ENCODE measurements around the gene TBC1D12. TPM values are rescaled to one million over a fixed set of nuclear protein-coding genes. Genes with fewer than 3 reads are reported as not detected.

The TBC1D12 gene
- total RNA-seq, 2 donors from 2014 or later: 0.84 to 1.6 TPM

DNA sequence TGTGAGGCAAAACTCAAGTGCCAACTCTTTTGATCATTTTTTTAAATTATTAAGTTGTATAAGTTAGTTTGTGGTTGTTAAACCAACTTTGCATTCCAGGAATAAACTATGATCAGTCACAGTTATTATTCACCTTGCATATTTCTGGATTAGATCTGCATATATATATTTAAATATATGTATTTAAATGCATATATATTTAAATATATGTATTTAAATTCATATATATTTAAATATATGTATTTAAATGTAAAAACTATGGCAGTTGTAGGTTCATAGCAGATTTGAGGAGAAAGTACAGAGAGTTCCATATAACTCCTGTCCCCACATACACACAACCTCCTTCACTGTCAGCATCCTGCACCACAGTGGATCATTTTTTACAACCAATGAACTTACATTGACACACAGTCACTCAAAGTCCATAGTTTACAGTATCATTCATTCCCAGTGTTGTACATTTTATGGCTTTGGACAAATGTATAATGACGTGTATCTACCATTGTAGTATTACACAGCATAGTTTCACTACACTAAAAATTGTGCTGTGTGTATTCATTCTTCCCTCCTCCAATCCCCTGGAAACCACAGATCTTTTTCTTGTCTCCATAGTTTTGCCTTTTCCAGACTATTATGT, 49.7 kb downstream of the TBC1D12 start:
- no peaks in the 10 kb centered on the region for H3K36me3 Mint-ChIP-seq (ENCODE audit: low read depth)
- H3K4me3 Mint-ChIP-seq: no peak overlapping the region
- peaks cover 3% of the 10 kb centered on the region for H3K27me3 Mint-ChIP-seq
- no peak for ATAC-seq (replicated peaks)
- peaks cover 4% of the 10 kb centered on the region for H3K9me3 Mint-ChIP-seq
- H3K27ac Mint-ChIP-seq: no peak overlapping the region
- no peaks in the 10 kb centered on the region for H3K4me1 Mint-ChIP-seq

DNA sequence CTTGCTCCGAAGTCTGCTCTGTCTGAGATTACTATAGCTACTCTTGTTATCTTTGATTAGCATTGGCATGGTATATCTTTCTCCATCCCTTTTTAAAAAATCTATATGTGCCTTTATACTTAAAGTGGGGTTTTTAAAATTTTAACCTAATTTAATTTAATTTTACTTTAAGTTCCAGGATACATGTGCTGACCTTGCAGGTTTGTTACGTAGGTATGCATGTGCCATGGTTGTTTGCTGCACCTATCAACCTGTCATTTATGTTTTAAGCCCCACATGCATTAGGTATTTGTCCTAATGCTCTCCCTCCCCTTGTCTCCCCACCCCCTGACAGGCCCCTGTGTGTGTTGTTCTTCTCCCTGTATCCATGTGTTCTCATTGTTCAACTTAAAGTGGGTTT, 54.6 kb downstream of the TBC1D12 start:
- no peaks in the 10 kb centered on the region for H3K27me3 Mint-ChIP-seq

DNA sequence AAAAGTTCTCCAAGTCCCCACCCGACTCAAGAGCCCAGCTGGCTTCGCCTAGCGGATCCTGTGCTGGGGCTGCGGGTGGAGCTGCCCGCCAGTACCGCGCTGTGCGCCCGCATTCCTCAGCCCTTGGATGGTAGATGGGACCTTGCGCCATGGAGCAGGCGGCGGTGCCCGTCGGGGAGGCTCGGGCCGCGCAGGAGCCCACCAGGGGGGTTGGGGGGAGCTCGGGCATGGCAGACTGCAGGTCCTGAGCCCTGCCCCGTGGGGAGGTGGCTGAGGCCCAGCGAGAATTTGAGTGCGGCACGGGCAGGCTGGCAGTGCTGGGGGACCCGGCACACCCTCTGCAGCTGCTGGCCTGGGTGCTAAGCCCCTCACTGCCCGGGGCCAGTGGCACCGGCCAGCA, 57.0 kb downstream of the TBC1D12 start:
- Mint-ChIP-seq H3K9me3 (peaks cover 7% of the 10 kb centered on the region), H3K36me3 (ENCODE audit: low read depth) (peaks cover 6% of the 10 kb centered on the region), H3K4me3 (no peak overlapping the region), H3K27ac (no peak overlapping the region), H3K27me3 (no peaks in the 10 kb centered on the region), H3K4me1 (no peaks in the 10 kb centered on the region)
- no peak for ATAC-seq (replicated peaks)

More for the DNA sequence above, 54.6 kb downstream of the TBC1D12 start:
- Mint-ChIP-seq H3K9me3 (peaks cover 11% of the 10 kb centered on the region), H3K27ac (no peak overlapping the region), H3K4me1 (no peaks in the 10 kb centered on the region), H3K36me3 (ENCODE audit: low read depth) (peaks cover 6% of the 10 kb centered on the region), H3K4me3 (no peak overlapping the region)
- ATAC-seq (replicated peaks): no peak

DNA sequence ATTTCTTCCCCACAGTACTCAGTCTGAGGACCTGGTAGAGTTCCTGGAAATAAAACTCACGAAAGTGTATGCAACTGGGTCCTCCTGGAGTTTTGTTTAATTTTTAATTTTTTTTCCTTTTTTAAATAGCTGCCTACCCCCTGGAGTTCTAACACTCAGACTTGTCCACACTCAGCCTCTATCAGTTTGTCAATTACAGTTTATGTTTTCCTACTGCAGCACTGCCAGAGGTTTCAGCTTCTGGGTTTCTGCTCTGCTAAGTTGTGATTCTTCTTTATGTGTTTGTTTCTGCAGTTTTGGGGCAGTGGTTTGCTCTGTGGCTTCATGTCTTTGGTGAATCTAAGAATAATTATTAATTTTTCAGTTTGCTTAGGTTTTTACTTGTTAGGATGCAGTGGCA, 59.2 kb downstream of the TBC1D12 start:
- H3K4me3 Mint-ChIP-seq: no peak overlapping the region
- peaks cover 6% of the 10 kb centered on the region for H3K36me3 Mint-ChIP-seq (ENCODE audit: low read depth)
- H3K4me1 Mint-ChIP-seq: no peaks in the 10 kb centered on the region
- H3K9me3 Mint-ChIP-seq: peaks cover 7% of the 10 kb centered on the region
- no peak overlapping the region for H3K27ac Mint-ChIP-seq
- H3K27me3 Mint-ChIP-seq: no peaks in the 10 kb centered on the region
- ATAC-seq (replicated peaks): no peak

DNA sequence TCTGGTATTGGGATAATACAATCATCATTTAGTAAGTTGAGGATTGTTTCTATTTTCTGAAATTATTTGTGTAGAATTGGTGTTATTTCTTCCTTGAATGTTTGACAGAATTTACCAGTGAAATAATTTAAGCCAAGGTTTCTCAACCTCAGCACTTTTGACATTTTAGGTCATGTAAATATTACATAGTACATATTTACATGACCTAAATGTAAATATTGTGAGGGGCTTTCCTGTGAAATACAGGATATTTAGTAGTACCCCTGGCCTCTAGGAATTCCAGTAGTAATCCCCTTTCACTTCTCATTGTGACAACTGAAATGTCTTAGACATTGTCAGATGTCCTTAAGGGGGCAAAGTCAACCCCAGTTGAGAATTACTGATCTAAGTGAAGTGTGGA, 59.8 kb downstream of the TBC1D12 start:
- Mint-ChIP-seq H3K27me3 (no peaks in the 10 kb centered on the region), H3K36me3 (ENCODE audit: low read depth) (peaks cover 6% of the 10 kb centered on the region)

DNA sequence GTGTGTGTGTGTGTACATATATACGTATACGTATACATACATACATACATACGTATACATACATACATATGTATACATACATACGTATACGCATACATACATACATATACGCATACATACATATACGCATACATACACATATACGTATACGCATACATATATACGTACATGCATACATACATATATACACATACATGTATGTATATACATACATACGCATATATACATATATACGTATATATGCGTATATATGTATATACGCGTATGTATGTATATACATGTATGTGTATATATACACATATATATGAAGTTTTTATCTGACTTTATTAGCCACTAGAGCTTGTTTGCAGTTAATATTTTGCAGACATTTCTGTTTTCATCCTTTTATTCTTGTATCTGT, 63.3 kb downstream of the TBC1D12 start:
- H3K27ac Mint-ChIP-seq: no peak overlapping the region
- ATAC-seq (replicated peaks): no peak
- peaks cover 3% of the 10 kb centered on the region for H3K9me3 Mint-ChIP-seq
- peaks cover 2% of the 10 kb centered on the region for H3K36me3 Mint-ChIP-seq (ENCODE audit: low read depth)
- peaks cover 10% of the 10 kb centered on the region for H3K27me3 Mint-ChIP-seq
- H3K4me1 Mint-ChIP-seq: no peaks in the 10 kb centered on the region
- H3K4me3 Mint-ChIP-seq: no peak overlapping the region

More for the DNA sequence above, 59.8 kb downstream of the TBC1D12 start:
- Mint-ChIP-seq H3K9me3 (peaks cover 7% of the 10 kb centered on the region), H3K4me3 (no peak overlapping the region), H3K4me1 (no peaks in the 10 kb centered on the region), H3K27ac (no peak overlapping the region)
- no peak for ATAC-seq (replicated peaks)

DNA sequence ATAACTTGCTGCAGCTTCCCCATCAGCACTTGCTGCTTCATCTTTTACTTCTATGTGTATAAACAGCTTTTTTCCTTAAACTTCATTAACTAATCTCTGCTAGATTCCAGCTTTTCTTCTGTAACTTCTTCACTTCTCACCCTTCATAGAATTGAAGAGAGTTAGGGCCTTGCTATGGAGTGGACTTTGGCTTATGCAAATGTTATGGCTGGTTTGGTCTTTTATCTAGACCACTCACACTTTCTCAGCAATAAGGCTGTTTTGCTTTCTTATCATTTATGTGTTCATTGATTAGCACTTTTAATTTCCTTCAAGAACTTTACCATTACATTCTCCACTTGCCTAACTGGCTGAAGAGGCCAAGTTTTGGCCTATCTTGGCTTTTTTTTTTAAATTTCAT, 79.1 kb downstream of the TBC1D12 start:
- no peaks in the 10 kb centered on the region for H3K36me3 Mint-ChIP-seq (ENCODE audit: low read depth)
- H3K27me3 Mint-ChIP-seq: peaks cover 5% of the 10 kb centered on the region
- no peak overlapping the region for H3K27ac Mint-ChIP-seq
- H3K4me1 Mint-ChIP-seq: no peaks in the 10 kb centered on the region
- no peak for ATAC-seq (replicated peaks)
- H3K4me3 Mint-ChIP-seq: no peak overlapping the region
- H3K9me3 Mint-ChIP-seq: peaks cover 5% of the 10 kb centered on the region

DNA sequence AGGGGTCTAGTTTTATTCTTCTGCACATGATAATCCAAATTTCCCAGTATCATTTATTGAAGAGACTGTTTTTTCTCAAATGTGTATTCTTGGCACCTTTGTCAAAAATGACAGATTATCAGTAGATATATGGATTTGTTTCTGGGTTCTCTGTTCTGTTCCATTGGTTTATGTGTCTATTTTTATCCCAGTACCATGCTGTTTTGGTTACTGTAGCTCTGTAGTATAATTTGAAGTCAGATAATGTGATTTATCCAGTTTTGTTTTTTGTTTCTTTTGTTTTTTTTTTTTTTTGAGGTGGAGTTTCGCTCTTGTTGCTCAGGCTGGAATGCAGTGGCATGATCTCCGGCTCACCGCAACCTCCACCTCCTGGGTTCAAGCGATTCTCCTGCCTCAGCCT, 81.6 kb downstream of the TBC1D12 start:
- Mint-ChIP-seq H3K27ac (no peak overlapping the region), H3K36me3 (ENCODE audit: low read depth) (no peaks in the 10 kb centered on the region)
- no peak for ATAC-seq (replicated peaks)

DNA sequence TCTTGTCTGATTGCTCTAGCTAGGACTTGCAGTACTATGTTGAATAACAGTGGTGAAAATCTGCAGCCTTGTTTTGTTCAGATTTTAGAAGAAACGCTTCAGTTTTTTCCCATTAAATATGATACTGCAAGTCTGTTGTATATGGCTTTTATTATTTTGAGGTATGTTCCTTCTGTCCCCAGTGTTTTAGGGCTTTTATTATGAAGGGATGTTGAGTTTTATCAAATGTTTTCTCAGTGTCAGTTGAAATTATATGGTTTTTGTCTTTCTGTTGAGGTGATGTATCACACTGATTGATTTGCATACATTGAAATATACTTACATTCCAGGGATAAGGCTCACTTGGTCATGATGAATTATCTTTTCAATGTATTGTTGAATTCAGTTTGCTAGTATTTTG, 82.8 kb downstream of the TBC1D12 start:
- Mint-ChIP-seq H3K9me3 (peaks cover 5% of the 10 kb centered on the region), H3K27me3 (peaks cover 9% of the 10 kb centered on the region), H3K4me1 (no peaks in the 10 kb centered on the region), H3K36me3 (ENCODE audit: low read depth) (no peaks in the 10 kb centered on the region), H3K27ac (no peak overlapping the region), H3K4me3 (no peak overlapping the region)
- ATAC-seq (replicated peaks): no peak

More for the DNA sequence above, 81.6 kb downstream of the TBC1D12 start:
- H3K27me3 Mint-ChIP-seq: peaks cover 5% of the 10 kb centered on the region
- H3K9me3 Mint-ChIP-seq: peaks cover 5% of the 10 kb centered on the region
- H3K4me1 Mint-ChIP-seq: no peaks in the 10 kb centered on the region
- H3K4me3 Mint-ChIP-seq: no peak overlapping the region

DNA sequence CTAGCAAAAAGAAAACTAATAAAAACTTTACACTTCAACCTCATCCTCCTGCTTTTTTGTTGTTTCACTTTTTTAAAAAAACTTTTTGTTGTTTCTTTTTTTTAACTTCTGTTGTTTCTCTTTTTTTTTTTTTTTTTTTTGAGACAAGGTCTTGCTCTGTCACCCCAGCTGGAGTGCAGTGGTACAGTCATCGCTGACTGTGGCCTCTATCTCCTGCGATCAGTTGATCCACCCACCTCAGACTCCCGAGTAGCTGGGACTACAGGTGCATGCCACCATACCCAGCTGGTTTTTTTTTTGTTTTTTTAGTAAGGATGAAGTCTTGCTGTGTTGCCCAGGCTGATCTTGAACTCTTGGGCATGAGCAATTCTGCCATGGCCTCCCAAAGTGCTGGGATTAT, 85.2 kb downstream of the TBC1D12 start:
- no peak overlapping the region for H3K4me3 Mint-ChIP-seq
- H3K36me3 Mint-ChIP-seq (ENCODE audit: low read depth): no peaks in the 10 kb centered on the region
- H3K27me3 Mint-ChIP-seq: peaks cover 9% of the 10 kb centered on the region
- H3K4me1 Mint-ChIP-seq: no peaks in the 10 kb centered on the region
- H3K9me3 Mint-ChIP-seq: peaks cover 5% of the 10 kb centered on the region
- no peak overlapping the region for H3K27ac Mint-ChIP-seq
- ATAC-seq (replicated peaks): no peak

DNA sequence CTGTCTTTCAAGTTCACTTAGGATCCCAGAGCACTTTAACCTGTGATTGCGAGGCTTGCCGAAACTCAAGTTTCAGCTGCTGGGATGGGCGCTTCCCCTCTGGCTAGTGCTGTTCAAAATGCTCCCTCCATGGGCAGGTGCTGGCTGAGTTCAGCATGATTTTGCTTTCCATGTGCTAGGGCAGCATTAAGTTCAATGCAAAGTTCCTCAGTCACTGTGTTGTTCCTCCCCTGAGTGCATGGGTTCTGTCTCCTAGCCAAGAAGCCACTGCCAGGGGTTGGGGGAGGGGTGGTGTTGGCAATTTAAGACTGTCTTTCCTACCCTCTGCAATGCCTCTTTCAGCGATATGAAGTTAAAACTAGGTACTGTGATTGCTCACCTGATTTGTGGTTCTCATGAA, 86.8 kb downstream of the TBC1D12 start:
- Mint-ChIP-seq H3K4me1 (no peaks in the 10 kb centered on the region), H3K36me3 (ENCODE audit: low read depth) (no peaks in the 10 kb centered on the region), H3K4me3 (no peak overlapping the region), H3K27ac (no peak overlapping the region), H3K9me3 (no peaks in the 10 kb centered on the region), H3K27me3 (peaks cover 4% of the 10 kb centered on the region)
- ATAC-seq (replicated peaks): no peak

DNA sequence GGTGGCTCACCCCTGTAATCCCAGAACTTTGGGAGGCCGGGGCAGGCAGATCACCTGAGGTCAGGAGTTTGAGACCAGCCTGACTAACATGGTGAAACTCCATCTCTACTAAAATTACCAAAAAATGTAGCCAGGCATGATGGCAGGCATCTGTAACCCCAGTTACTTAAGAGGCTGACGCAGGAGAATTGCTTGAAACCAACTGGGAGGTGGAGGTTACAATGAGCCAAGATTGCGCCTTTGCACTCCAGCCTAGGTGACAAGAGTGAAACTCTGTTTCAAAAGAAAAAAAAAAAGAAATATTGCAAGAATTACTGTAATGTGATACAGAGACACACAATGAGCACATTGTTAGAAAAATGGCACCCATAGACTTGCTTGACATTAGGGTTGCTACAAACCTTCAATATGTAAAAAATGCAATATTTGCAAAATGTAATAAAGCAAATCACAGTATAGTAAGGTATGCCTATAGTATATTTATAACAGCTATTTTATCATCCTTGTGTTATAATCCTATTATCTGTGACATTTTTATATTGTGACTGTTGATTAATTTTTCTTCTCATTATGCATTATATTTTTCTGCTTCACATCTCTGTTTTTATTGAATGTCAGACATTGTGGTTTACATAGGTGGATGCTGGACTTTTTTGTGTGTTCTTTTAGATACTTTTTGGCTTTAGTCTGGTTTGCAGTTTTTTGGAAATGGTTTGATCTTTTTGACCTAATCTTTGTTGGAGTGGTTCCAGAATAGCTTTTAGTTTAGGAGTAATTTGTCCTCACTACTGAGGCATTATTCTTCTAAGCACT, 87.8 kb downstream of the TBC1D12 start:
- H3K9me3 Mint-ChIP-seq: no peaks in the 10 kb centered on the region
- peaks cover 4% of the 10 kb centered on the region for H3K27me3 Mint-ChIP-seq
- no peaks in the 10 kb centered on the region for H3K36me3 Mint-ChIP-seq (ENCODE audit: low read depth)
- H3K4me3 Mint-ChIP-seq: no peak overlapping the region
- no peak for ATAC-seq (replicated peaks)
- no peak overlapping the region for H3K27ac Mint-ChIP-seq
- H3K4me1 Mint-ChIP-seq: no peaks in the 10 kb centered on the region

DNA sequence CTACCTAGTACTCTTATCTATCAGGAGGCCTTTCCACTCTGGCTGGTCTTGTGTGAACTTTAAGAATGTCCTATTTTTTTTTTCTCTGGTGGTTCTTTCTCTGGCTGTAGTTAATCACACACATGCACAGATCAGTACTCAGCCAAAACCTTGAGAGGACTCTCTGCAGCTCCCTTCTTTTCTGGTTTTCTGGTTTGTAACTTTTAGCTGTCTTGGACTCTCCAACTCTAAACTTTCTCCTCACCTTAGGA, 88.4 kb downstream of the TBC1D12 start:
- Mint-ChIP-seq H3K4me1 (no peaks in the 10 kb centered on the region), H3K27ac (no peak overlapping the region), H3K36me3 (ENCODE audit: low read depth) (no peaks in the 10 kb centered on the region), H3K9me3 (no peaks in the 10 kb centered on the region), H3K27me3 (peaks cover 4% of the 10 kb centered on the region), H3K4me3 (no peak overlapping the region)
- no peak for ATAC-seq (replicated peaks)

DNA sequence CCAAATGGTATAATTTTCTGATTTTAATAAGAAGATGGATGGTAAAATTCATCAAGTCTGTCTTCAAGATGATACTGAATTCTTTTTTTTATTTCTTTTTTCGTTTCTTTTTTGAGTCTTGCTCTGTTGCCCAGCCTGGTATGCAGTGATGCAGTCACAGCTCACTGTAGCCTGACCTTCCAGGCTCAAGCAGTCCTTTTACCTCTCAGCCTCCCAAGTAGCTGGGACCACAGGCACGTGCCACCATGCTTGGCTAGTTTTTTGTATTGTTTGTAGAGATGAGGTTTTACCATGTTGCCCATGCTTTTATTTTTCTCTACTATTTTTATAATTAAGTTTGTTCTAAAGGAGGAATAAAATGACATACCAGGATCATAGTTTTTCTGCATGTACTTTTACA, 91.1 kb downstream of the TBC1D12 start:
- no peak for ATAC-seq (replicated peaks)
- Mint-ChIP-seq H3K9me3 (no peaks in the 10 kb centered on the region), H3K27me3 (peaks cover 4% of the 10 kb centered on the region), H3K27ac (no peak overlapping the region), H3K4me3 (no peak overlapping the region), H3K36me3 (ENCODE audit: low read depth) (no peaks in the 10 kb centered on the region), H3K4me1 (no peaks in the 10 kb centered on the region)

DNA sequence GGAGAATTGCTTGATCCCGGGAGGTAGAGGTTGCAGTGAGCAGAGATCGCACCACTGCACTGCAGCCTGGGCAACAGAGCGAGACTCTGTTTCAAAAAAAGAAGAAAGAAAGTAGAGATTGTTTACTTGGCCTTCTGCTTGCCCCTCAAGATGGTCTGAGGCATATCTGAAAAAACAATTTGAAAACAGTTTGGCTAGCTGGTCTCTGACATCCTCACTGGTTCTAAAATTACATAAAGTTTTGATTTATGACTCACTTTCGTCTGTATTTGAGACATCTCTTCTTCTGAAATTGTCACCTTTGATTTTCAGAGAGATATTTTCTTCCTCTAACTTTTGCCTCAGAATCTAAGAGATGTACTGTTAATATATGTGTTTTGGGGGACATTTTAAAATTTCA, 93.7 kb downstream of the TBC1D12 start:
- H3K4me3 Mint-ChIP-seq: no peak overlapping the region
- no peaks in the 10 kb centered on the region for H3K27me3 Mint-ChIP-seq
- H3K36me3 Mint-ChIP-seq (ENCODE audit: low read depth): no peaks in the 10 kb centered on the region
- no peaks in the 10 kb centered on the region for H3K4me1 Mint-ChIP-seq
- no peaks in the 10 kb centered on the region for H3K9me3 Mint-ChIP-seq
- no peak for ATAC-seq (replicated peaks)
- no peak overlapping the region for H3K27ac Mint-ChIP-seq
